ENCODE results near the gene ANKS3.

The ANKS3 gene

DNA sequence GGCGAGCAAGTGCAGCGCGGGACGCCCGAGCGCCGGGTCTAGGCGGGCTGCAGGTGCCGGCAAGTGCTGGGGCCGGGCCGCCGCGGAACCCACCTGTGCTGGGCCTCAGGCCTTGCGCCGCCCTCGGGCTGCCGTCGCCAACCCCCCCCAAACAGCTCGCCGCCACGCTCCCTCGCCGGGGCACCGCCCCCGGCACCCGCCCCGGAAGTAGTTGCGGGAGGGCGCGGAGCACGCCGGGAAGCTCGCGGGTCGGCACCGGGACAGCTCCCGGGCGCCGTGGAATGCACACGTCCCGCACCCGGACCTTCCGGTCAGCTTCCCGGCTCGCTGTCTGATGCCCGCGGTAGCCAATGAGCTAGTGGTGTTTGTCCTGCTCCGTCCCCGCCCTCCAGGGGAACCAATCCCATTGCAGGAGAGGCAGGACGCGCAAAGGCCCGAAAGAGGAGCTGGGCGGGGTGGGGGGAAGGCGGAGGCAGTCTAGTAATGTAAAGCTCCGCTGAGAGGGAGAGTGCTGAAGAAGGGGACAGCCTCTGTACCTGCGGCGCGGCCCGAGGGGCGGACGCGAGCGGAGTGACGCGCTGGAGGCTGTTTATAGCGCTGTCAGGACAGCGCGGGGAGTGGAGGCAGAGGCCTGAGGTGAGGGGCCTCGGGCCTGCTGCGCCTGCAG is at the start of gene ANKS3, which contains the start of gene DNAAF8:
Gene ANKS3 (minus strand): TSS at position 209 of the 667 bp plus-strand sequence. CDS start 4,122 bp downstream, outside the sequence.
Gene DNAAF8 (plus strand): TSS at position 475 of the 667 bp plus-strand sequence. CDS start 1,978 bp downstream, outside the sequence.
- peak; percentile 64 to 77 for DNase-seq (ENCODE audit: low read depth in 2 of 2)

DNA sequence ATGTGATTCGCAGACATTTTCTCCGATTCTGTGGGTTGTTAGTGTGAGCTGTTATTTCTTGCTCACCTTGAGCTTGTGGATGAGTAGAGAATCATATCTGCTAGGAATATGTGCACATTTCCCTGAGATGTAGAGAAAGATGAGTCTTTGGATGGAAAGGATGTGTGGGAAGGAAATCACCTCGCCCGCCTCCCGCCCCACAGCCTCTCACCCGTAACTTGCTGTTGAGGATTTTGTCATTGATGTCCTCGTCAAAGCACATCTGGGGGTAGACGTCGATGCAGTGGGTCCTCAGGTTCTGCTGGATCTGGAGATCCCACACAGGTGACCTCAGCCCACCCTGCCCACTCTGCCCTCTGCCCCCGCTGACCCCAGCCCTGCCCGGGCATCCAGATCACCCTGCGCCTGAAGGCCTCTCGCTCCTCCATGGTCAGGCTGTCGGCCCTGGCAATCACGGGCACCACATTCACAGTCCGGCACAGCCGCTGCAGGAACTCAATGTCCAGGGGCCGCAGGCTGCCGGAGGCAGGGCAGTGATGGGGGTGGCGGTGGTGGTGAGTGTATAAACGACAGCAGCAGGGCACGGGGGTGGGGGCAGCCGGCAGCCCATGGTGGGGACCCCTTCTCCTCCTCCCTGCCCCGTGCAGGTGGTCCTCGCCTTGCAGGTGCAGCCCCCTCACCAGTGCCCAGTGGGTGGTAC is 49.3 kb upstream of the ANKS3 start:
- no peak for DNase-seq (ENCODE audit: low read depth in 2 of 2)

DNA sequence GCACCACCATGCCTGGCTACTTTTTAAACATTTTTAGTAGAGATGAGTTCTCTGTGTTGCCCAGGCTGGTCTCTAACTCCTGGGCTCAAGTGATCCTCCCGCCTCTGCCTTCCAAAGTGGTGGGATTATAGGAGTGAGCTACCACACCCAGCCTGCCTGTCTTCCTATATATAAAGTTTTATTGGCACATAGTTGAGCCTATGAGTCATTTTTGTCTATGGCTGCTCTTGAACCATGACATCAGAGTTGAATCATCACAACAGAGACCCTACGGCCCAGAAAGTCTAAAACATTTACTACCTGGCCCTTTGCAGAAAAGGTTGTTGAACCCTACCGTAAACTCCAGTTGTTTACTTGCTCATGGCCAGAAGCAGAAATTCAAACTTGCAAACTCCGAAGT is 46.2 kb upstream of the ANKS3 start:
- DNase-seq (ENCODE audit: low read depth in 2 of 2): no peak

- no peak for DNase-seq (ENCODE audit: low read depth in 2 of 2)
These were observed 44.0 kb upstream of the ANKS3 start for GRCh38 chr16:4778050-4778392.

DNA sequence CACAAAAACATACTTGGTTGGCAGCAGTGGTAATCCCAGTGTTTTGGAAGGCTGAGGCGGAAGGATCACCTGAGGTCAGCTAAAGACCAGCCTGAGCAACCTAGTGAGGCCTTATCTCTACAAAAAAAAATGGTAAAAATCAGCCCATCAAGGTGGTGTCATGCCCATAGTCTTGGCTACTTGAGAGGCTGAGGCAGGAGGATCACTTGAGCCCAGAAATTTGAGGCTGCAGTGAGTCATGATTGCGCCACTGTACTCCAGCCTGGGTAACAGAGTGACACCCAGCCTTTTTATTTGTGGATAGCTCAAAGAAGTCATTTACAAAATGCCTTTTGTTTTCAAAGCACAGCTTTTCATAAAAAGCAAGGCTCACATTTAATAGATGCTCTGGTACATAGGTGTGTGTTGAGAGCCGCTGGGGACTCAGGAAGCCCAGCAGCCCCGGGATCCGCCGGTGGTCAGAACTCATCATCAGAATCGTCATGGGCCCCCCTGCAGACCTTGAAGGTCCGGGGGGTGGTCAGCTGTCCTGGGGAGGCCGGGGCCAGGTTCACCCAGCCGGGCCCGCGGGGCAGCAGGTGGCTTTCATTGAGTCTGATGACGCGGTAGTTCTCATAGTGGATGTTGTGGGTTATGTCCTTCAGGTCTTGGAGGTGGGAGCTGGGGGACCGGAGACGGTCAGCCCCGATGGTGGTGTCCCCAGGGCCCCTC is 43.4 kb upstream of the ANKS3 start:
- DNase-seq (ENCODE audit: low read depth in 2 of 2): no peak

DNA sequence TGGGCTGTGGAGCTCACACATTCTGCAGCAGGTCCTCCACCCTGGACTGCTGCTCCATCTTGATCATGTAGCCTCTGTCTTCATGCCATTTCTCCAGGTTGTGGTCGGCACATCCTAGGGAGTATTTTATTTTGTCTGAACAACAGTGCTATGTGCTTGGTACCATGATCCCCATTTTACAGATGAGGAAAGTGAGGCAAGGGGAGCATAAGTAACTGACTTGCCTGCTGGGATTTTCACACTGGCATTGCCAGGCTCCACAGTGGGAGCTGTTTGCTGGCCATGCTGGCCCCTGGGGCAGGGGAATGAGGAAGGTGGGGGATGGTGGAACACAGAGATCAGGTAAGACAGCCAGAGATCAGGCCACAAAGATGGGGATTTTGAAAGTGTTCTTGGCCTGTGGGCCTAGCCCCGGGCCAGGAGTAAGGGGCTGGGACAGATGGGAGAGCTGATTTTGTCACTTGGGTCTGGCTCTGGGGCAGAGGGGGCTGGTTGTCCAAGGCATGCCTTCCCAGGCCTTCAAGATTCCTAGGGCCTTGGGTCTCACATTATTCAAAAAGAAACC is 42.2 kb upstream of the ANKS3 start:
- DNase-seq (ENCODE audit: low read depth in 2 of 2): no peak

- no peak for DNase-seq (ENCODE audit: low read depth in 2 of 2)
These were observed 40.9 kb upstream of the ANKS3 start for GRCh38 chr16:4775005-4775404.

- no peak for DNase-seq (ENCODE audit: low read depth in 2 of 2)
These were observed 38.3 kb upstream of the ANKS3 start for GRCh38 chr16:4772351-4772750.

DNA sequence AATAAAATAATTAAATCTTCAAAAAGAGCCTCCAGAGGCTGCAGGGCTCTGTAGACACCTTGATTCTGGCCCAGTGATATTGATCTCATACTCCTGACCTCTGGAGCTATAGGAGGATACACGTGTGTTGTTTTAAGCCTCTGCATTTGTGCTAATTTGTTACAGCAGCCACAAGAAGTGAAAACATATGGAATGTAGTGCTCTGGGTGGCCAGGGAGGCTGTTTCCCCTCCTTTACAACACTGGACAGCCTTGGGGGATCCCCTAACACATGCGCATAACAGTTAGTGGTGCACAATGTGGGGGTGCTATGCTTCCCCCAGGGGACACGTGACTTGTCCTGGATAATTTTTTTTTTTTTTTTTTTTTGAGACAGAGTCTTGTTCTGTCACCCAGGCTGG is 37.6 kb upstream of the ANKS3 start:
- DNase-seq (ENCODE audit: low read depth in 2 of 2): no peak

GRCh38 chr16:4769306-4769638 is 35.2 kb upstream of the ANKS3 start:
- no peak for DNase-seq (ENCODE audit: low read depth in 2 of 2)

GRCh38 chr16:4768549-4769305 is 34.7 kb upstream of the ANKS3 start:
- peak; percentile 66 to 87 for DNase-seq (ENCODE audit: low read depth in 2 of 2)

DNA sequence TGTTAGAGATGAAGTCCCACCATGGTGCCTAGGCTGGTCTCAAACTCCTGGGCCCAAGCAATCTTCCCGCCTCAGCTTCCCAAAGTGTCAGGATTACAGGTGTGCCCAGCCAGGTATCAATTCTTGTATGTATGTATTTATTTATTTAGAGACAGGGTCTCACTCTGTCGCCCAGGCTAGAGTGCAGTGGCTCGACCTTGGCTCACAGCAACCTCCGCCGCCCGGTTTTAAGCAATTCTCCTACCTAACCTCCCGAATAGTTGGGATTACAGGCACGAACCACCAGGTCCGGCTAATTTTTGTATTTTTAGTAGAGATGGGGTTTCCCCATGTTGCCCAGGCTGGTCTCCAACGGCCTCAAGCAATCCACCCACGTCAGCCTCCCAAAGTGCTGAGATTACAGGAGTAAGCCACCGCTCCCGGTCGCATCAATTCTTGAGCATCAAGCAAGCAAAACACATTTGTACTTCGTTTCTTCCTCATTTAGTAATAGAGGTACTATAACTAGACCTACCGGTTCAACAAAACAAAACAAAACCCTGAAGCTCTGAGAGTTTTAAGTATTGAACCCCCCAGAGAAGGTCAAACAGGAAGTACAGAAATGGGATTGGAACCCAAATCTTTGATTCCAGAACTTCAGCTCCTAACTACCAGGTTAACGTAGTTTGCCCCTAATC is 33.9 kb upstream of the ANKS3 start:
- DNase-seq (ENCODE audit: low read depth in 2 of 2): no peak

GRCh38 chr16:4766875-4767628 is 33.0 kb upstream of the ANKS3 start, which contains the start of gene ZNF500:
ZNF500 (minus strand) TSS chr16:4767162; CDS start chr16:4765978, 1,184 bp downstream.
- DNase-seq (ENCODE audit: low read depth in 2 of 2): peak; percentile 95 to 99

- no peak for DNase-seq (ENCODE audit: low read depth in 2 of 2)
These were observed 31.7 kb upstream of the ANKS3 start for GRCh38 chr16:4765511-4766474.

GRCh38 chr16:4763791-4764190 is 29.7 kb upstream of the ANKS3 start:
- DNase-seq (ENCODE audit: low read depth in 2 of 2): no peak

DNA sequence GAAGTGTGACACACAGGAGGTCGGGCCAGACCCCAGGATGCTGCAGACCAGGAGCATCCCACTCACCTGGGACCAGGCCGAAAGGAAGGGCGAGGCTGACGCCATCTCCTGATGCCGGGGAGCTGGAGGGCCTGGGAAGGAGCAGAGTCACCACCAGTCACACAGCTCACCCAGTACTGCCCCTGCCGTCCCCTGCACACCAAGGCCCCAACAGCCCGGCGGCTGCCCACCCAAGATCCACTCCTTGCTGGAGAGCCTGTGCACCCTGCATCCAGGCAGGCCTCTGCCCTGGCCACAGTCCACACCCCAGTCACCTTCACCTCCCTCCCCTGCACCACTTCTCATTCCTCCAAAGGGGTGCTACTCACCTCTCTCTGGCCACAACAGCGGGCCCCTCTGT is 28.1 kb upstream of the ANKS3 start:
- no peak for DNase-seq (ENCODE audit: low read depth in 2 of 2)

DNA sequence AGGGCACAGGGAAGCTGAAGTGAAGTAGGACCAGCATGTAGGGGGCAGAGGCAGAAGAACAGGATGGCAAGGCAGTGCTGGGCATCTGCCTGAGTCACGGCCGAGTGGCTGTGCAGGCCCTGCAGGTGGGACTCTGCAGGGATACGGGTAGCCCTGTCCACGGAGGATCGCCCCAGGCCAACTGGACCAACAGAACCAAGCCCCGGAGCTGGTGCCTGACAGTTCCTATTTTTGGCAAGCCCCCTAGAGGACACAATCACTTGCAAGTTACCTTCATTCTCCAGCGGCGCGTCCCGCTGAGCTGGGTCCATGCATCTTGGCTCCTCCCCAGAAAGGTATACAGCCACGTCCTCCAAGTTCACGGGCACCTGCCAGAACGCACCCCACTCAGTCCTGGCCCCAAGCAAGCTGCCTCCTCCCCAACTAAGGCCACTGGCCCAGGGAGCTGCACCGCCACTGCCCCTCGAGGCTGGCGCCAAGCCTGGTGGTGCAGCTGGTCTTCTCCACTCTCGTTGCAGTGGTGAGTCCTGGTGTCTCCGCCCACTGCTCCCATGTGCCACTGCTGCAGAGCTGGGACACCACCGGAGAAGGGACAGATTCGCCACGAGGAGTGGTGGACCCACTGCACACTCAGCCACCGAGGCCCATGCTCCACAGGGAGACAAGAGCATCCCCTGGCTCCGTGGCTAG is 26.3 kb upstream of the ANKS3 start:
- DNase-seq (ENCODE audit: low read depth in 2 of 2): no peak

GRCh38 chr16:4755687-4756086 is 21.6 kb upstream of the ANKS3 start:
- DNase-seq (ENCODE audit: low read depth in 2 of 2): no peak

DNA sequence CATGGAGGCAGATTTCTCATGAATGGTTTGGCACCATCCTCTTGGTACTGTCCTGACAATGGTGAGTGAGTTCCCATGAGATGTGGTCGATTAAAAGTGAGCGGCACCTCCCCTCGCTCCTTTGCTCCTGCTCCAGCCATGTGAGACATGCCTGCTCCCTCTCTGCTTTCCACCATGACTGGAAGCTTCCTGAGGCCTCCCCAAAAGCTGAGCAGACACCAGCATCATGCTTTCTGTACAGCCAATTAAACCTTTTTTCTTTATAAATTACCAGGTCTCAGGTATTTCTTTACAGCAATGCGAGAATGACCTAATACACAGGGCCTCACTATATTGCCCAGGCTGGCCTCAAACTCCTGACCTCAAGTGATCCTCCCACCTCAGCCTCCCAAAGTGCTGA is 20.8 kb upstream of the ANKS3 start:
- DNase-seq (ENCODE audit: low read depth in 2 of 2): no peak

Measured in stimulated activated CD4-positive, alpha-beta T cell treated with anti-CD3 and anti-CD28 coated beads, Interleukin-1b, Interleukin-23, amount 100 ng/mL, for 4 hours (primary cell).